Adrenal gland (tissue), 5 donors: ENCODE results near the gene GPR37L1.

ENCODE experiments used
- POLR2A ChIP-seq, 2 donors: fragments of 450-650 bp; IDR thresholded peaks; one replicate each; pipeline ENCODE4 v1.6.1; 2017; ENCODE audit warnings: antibody characterized with exemption in 2 of 2, mild to moderate bottlenecking in 2 of 2, moderate library complexity in 1 of 2
- TF ChIP-seq, protein P1 (sequence below), 6 experiments: fragments of 450-650 bp in 4 of 6; fragments of 200-600 bp in 2 of 6; sonication (generic) in 1 of 6; IDR thresholded peaks; 1 replicate in 5 of 6; 2 replicates in 1 of 6; pipeline versions ENCODE4 v1.5.1 to v1.8.0; 2016 to 2021; ENCODE audit warnings: antibody characterized with exemption in 6 of 6, mild to moderate bottlenecking in 2 of 6, moderate library complexity in 1 of 6
- donor health status: DM: no; HTN: no; CAD: no.

DNA sequence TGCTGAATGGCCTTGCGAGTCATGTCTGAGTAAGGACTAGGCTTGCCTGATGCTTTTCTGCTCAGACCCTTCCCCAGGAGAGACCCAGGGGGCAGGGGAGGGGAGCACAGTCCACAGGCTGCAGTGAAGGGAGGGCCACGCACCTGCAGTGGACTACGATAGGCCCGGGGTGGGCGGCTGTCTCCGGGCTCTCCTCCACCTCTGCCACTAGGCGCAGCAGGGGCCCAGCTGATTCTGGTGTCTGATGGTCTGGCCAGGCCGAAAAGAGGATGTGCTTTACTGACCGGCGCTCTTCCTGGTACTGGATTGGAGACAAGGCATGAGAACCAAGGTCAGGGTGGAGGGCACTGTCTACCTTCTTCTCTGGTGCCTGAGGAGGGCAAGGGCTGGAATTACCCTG, 29.7 kb downstream of the GPR37L1 start:
- TF ChIP-seq, protein P1, sequence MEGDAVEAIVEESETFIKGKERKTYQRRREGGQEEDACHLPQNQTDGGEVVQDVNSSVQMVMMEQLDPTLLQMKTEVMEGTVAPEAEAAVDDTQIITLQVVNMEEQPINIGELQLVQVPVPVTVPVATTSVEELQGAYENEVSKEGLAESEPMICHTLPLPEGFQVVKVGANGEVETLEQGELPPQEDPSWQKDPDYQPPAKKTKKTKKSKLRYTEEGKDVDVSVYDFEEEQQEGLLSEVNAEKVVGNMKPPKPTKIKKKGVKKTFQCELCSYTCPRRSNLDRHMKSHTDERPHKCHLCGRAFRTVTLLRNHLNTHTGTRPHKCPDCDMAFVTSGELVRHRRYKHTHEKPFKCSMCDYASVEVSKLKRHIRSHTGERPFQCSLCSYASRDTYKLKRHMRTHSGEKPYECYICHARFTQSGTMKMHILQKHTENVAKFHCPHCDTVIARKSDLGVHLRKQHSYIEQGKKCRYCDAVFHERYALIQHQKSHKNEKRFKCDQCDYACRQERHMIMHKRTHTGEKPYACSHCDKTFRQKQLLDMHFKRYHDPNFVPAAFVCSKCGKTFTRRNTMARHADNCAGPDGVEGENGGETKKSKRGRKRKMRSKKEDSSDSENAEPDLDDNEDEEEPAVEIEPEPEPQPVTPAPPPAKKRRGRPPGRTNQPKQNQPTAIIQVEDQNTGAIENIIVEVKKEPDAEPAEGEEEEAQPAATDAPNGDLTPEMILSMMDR (IDR thresholded peaks at IDR 0.05): no peak
- TF ChIP-seq POLR2A (IDR thresholded peaks at IDR 0.05): no peak
